Stimulated activated CD4-positive, alpha-beta T cell treated with anti-CD3 and anti-CD28 coated beads, Interleukin-12 subunit alpha, Interleukin-12 subunit beta, amount 100 ng/mL, for 48 hours (primary cell): Measurements from ENCODE around the gene CASQ1.

ENCODE experiments used
- DNase-seq, 3 donors: peaks; one replicate each; pipeline ENCODE4 v3.0.0-alpha.2; 2020; ENCODE audit warnings: low read depth in 2 of 3, low spot score in 1 of 3

CASQ1 gene

GRCh38 chr1:160224606-160225005, 34.2 kb downstream of the CASQ1 start:
- DNase-seq: no peak

DNA sequence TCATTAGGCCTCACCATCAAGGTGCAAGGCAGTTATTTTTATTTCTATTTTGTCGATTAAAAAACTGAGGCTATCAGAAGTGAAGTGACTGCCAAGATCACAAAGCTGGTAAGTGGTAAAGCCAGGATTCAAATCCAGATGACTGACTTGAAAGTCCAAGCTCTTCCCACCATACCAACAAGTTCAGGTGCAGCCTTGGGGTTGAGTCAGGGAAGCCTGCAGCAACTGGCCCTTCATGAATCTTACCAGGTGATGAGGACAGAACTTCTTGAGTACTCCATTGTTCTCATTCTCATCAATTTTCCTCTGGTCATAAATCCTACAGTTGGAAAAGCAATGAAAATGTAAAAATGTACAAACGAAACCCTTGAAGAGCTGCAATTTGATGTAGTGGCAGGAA, 35.0 kb downstream of the CASQ1 start:
- DNase-seq: no peak

DNA sequence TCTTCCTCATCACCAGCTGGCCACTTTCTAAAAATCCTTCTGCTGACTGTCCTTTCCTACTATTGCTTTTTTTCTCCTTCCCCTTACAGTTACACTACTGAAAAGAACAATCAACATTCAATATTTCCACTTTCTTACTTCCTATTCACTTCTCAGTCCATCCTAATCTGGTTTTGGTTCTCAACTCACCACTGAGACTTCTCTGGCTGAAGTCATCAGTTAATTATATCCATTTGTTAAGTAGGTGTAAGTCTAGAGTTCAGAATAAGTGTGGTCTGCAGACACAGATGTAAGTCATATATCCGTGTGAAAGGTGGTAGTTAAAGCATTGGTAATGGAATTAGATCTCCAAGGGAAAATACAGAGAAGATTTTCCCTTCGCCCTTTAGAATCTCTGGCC, 36.2 kb downstream of the CASQ1 start:
- no peak for DNase-seq

- DNase-seq: no peak
Measured at GRCh38 chr1:160227034-160227433, 36.7 kb downstream of the CASQ1 start.

DNA sequence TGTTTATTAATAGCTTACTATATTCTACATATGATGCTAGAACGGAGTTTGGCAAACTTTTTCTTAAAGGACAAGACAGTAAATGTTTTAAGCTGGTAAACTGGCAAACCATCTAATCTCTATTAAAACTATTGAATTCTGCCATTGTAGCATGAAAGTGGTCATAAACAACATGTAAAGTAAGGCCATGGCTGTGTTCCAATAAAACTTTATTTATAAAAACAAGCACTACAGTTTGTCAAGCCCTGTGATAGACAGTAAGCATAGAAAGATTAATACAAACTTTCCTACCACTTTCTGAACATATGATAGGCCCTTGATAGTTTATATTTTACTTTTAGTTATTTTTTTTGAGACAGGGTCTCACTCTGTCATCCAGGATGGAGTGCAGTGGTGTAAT, 37.2 kb downstream of the CASQ1 start:
- no peak for DNase-seq

- no peak for DNase-seq
Measured at GRCh38 chr1:160228431-160228830, 38.1 kb downstream of the CASQ1 start.

DNA sequence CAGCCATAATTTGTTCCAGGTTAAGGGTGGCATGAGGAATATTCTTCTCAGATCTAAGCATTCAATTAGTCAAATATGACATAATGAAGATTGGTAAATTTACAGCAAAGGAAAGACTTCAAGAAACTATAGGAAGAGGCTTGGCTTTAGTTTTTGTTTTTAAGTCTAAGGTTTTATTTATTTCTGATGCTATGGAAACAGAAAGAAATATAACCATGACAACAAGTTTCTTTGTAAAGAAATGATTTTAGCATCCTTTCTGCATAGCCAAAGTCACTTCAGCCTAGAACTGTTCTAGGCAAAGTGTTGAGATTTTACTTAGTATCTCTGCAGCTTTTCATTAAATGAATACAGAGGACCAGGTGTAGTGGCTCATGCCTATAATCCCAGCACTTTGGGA, 42.5 kb downstream of the CASQ1 start:
- DNase-seq: no peak

GRCh38 chr1:160236806-160237205, 46.4 kb downstream of the CASQ1 start:
- DNase-seq: no peak

- DNase-seq: no peak
Measured at GRCh38 chr1:160237558-160237957, 47.2 kb downstream of the CASQ1 start.

- DNase-seq: no peak
Measured at GRCh38 chr1:160238408-160238807, 48.0 kb downstream of the CASQ1 start.

DNA sequence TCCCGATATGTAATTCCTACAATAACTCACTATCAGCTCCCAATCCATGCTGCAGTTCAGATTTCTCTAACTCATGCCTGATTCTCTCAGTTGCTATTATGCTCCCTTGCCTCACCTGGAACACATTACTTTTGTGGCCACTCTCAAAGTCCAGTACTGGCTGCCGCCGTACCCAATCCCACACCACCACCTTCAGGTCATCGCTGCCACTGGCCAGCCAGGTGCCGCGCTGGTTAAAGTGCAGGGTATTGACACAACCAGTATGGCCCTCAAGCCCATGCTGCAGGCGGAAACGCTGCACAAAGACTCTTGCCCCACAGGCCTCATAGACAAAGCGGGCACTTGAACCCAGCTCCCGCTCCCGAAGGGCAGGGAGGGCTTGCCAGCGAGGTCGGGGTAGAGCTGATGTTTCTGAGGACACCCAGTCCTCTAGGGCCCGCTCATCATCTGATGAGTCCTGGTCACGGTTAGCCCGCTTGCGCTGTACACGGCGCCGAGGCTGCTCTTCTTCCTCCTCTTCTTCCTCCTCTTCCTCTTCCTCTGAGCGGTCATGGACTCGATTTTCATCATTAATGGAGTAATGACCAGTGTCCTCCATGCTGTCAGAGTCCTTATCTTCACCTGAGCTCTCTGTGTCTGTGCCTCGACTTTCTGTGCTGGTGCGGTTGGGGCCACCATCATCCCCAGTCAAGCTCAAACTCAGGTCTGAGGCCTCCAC, 49.4 kb downstream of the CASQ1 start:
- no peak for DNase-seq

- DNase-seq: no peak
Measured at GRCh38 chr1:160243767-160244166, 53.4 kb downstream of the CASQ1 start.

DNA sequence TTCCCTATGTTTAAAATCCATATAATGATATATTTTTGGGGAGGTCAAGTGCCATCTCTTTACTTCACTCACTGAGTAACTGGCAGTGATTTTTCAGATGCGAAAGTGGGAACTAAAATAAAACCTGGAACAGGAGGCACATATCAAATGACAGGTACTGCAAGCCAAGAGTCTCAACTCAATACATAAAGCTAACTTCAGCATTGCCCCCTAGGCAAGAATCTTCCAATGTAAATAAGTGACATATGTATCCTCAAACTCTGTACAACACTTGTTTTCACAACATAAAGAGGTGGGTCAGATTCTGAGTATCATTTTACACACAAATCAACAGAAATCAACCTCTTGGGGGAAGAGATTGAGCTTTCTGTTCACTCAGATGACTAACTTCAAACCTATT, 53.8 kb downstream of the CASQ1 start:
- no peak for DNase-seq

GRCh38 chr1:160245434-160245833, 55.1 kb downstream of the CASQ1 start:
- no peak for DNase-seq

DNA sequence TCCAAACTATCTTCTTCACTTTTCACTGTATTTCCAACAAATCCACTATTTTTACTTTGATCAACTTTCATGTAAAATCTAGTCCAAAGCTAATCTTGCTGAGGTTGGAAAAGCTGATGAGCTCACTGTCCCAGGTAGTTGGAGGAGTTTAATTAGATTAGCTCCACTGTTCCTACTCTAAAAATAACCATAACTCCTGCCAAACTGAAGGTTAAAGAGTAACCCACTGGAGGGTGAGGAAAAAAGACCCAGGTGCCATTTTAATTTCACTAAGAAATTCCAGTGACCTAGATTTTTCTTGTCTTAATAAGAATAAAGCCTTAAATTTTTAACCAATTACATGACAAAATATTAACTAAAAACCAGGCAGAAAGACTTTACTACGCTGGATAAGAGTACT, 56.7 kb downstream of the CASQ1 start:
- DNase-seq: no peak

DNA sequence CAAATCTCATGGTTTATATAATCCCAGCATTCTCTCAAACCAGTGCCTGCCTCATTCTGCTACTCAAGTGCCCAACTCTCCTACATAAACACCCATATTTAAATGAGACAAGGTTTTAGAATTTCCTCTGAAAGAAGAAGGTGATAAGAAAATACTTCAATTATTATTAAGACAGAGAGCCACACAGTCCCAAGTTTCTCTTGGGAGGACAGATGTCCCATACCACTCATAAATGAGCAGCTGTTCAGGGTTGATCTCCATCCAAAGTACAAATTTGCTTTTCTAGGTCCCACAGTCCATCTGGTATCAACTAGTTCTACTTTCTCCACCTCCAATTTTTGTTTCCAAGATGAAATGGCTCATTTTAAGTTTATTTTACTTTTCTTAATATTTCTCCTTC, 60.6 kb downstream of the CASQ1 start:
- no peak for DNase-seq
